Measurements from ENCODE around the gene ARF3. TPM values are rescaled to one million over a fixed set of nuclear protein-coding genes. Genes with fewer than 3 reads are reported as not detected.
A peak's percentile ranks its signal among the peaks of the same experiment; 100 is the strongest.

Gene ARF3
- total and polyA plus RNA-seq, 2 of the 13 experiments (the other 11 are each of a cell fraction or from before 2014, with no cell fraction given) = 53.8 to 57.9 TPM

GRCh38 chr12:48907245-48907644 is 50.0 kb downstream of the ARF3 start (continued):
- TF ChIP-seq BORCS8-MEF2B (CRISPR knock-in tag; IDR thresholded peaks at IDR 0.05) = no peak
- TF ChIP-seq, protein P1, sequence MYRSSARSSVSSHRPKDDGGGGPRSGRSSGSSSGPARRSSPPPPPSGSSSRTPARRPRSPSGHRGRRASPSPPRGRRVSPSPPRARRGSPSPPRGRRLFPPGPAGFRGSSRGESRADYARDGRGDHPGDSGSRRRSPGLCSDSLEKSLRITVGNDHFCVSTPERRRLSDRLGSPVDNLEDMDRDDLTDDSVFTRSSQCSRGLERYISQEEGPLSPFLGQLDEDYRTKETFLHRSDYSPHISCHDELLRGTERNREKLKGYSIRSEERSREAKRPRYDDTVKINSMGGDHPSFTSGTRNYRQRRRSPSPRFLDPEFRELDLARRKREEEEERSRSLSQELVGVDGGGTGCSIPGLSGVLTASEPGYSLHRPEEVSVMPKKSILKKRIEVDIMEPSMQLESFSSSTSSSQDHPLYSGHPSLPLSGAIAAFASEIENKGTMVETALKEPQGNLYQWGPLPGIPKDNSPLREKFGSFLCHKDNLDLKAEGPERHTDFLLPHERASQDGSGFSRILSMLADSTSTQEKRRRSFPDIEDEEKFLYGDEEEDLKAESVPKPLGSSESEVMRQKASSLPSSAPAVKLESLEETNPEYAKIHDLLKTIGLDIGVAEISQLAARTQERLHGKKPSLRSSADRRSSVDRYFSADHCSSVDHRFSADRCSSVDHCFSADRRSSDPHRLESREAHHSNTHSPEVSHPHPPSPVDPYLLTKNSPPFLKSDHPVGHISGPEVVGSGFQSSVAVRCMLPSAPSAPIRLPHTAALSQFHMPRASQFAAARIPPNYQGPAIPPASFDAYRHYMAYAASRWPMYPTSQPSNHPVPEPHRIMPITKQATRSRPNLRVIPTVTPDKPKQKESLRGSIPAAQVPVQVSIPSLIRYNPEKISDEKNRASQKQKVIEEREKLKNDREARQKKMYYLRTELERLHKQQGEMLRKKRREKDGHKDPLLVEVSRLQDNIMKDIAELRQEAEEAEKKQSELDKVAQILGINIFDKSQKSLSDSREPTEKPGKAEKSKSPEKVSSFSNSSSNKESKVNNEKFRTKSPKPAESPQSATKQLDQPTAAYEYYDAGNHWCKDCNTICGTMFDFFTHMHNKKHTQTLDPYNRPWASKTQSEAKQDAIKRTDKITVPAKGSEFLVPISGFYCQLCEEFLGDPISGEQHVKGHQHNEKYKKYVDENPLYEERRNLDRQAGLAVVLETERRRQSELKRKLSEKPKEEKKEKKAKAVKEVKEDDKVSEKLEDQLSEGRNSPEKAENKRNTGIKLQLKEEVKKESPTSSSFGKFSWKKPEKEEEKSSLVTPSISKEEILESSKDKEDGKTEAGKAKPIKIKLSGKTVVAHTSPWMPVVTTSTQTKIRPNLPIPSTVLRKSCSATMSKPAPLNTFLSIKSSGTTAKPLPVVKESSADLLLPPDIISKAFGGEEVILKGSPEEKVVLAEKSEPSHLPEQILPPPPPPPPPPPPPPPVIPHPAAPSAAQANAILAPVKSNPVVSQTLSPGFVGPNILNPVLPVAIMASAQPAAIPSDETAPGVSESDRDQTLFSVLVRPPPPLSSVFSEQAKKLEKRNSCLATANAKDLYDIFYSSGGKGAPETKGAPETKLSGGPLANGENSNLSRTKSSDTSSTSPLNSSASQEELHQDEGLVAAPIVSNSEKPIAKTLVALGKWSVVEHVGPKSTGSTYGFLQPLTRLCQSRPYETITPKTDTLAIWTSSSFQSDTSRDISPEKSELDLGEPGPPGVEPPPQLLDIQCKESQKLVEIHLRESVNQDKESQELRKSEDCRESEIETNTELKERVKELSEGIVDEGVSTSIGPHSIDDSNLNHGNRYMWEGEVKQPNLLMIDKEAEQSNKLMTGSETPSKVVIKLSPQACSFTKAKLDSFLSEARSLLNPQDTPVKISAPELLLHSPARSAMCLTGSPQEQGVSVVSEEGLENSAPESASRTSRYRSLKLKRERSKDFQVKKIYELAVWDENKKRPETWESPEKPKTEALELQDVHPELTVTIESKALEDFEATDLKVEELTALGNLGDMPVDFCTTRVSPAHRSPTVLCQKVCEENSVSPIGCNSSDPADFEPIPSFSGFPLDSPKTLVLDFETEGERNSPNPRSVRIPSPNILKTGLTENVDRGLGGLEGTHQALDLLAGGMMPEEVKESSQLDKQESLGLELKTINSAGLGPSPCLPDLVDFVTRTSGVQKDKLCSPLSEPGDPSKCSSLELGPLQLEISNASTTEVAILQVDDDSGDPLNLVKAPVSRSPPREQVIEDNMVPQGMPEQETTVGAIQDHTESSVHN (CRISPR knock-in tag; IDR thresholded peaks at IDR 0.05) = no peak
- no peak for TF ChIP-seq SMAD3 (CRISPR knock-in tag; IDR thresholded peaks at IDR 0.05)
- TF ChIP-seq GATAD2A (CRISPR knock-in tag; IDR thresholded peaks at IDR 0.05) = peak; percentile 79
- TF ChIP-seq ZNF652 (CRISPR knock-in tag; IDR thresholded peaks at IDR 0.05; ENCODE audit: borderline replicate concordance, low read depth) = peak; percentile 99
- TF ChIP-seq RCOR2 (CRISPR knock-in tag; IDR thresholded peaks at IDR 0.05) = no peak
- no peak for TF ChIP-seq EED (CRISPR knock-in tag; IDR thresholded peaks at IDR 0.05)
- TF ChIP-seq ZNF761 (CRISPR knock-in tag; conservative IDR thresholded peaks at IDR 0.05) = no peak
- TF ChIP-seq CEBPG (CRISPR knock-in tag; IDR thresholded peaks at IDR 0.05) = no peak
- no peak for TF ChIP-seq ZNF775 (CRISPR knock-in tag; IDR thresholded peaks at IDR 0.05; ENCODE audit: borderline replicate concordance)
- TF ChIP-seq SSRP1 (CRISPR knock-in tag; IDR thresholded peaks at IDR 0.05) = no peak
- TF ChIP-seq, protein P2, sequence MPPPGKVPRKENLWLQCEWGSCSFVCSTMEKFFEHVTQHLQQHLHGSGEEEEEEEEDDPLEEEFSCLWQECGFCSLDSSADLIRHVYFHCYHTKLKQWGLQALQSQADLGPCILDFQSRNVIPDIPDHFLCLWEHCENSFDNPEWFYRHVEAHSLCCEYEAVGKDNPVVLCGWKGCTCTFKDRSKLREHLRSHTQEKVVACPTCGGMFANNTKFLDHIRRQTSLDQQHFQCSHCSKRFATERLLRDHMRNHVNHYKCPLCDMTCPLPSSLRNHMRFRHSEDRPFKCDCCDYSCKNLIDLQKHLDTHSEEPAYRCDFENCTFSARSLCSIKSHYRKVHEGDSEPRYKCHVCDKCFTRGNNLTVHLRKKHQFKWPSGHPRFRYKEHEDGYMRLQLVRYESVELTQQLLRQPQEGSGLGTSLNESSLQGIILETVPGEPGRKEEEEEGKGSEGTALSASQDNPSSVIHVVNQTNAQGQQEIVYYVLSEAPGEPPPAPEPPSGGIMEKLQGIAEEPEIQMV (CRISPR knock-in tag; IDR thresholded peaks at IDR 0.05; ENCODE audit: low read depth) = no peak
- TF ChIP-seq SCMH1 (CRISPR knock-in tag; IDR thresholded peaks at IDR 0.05; ENCODE audit: borderline replicate concordance) = no peak
- TF ChIP-seq MEF2D (CRISPR knock-in tag; IDR thresholded peaks at IDR 0.05) = no peak
- TF ChIP-seq, protein P3, sequence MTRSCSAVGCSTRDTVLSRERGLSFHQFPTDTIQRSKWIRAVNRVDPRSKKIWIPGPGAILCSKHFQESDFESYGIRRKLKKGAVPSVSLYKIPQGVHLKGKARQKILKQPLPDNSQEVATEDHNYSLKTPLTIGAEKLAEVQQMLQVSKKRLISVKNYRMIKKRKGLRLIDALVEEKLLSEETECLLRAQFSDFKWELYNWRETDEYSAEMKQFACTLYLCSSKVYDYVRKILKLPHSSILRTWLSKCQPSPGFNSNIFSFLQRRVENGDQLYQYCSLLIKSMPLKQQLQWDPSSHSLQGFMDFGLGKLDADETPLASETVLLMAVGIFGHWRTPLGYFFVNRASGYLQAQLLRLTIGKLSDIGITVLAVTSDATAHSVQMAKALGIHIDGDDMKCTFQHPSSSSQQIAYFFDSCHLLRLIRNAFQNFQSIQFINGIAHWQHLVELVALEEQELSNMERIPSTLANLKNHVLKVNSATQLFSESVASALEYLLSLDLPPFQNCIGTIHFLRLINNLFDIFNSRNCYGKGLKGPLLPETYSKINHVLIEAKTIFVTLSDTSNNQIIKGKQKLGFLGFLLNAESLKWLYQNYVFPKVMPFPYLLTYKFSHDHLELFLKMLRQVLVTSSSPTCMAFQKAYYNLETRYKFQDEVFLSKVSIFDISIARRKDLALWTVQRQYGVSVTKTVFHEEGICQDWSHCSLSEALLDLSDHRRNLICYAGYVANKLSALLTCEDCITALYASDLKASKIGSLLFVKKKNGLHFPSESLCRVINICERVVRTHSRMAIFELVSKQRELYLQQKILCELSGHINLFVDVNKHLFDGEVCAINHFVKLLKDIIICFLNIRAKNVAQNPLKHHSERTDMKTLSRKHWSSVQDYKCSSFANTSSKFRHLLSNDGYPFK (CRISPR knock-in tag; IDR thresholded peaks at IDR 0.05; ENCODE audit: borderline replicate concordance) = no peak
- no peak for TF ChIP-seq SUZ12 (IDR thresholded peaks at IDR 0.05; ENCODE audit: low read depth, low read length)
- TF ChIP-seq TARDBP (CRISPR knock-in tag; IDR thresholded peaks at IDR 0.05) = 0 out of 2 replicates have a peak, but pooled peaks have one; percentile 32
- TF ChIP-seq ZNF564 (CRISPR knock-in tag; IDR thresholded peaks at IDR 0.05) = no peak
- no peak for TF ChIP-seq ZNF713 (CRISPR knock-in tag; IDR thresholded peaks at IDR 0.05)
- TF ChIP-seq ZKSCAN5 (CRISPR knock-in tag; IDR thresholded peaks at IDR 0.05) = no peak
- TF ChIP-seq SOX6 (IDR thresholded peaks at IDR 0.05) = no peak
- peak; percentile 68 for TF ChIP-seq SOX6 (CRISPR knock-in tag; IDR thresholded peaks at IDR 0.05)

All from HepG2 (cell line).